Activated naive CD4-positive, alpha-beta T cell (primary cell): ENCODE results near the gene ZFYVE28.

ENCODE experiments used
- DNase-seq, 4 experiments: peaks; one replicate each; lab custom pipeline; 2025; lab: John Stamatoyannopoulos, UW

The ZFYVE28 gene

DNA sequence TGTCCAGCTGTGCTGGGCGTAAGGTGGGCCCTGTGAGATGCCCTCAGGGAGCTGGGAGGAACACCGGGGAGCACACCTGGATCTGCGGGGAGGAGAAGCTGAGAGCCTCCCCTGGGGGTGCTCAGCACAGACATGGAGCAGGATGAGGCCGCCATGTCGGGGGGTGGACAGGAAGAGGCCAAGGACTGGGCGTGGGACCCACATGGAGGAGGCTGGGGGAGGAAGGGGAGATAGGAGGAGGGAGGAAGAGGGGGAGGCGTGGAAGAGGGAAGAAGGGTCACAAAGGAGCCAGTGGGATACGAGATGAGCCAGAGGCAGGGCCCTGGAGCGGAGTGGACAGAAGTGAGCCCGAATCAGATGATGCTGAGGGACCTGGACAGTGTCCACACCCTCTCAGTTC, 66.3 kb downstream of the ZFYVE28 start:
- DNase-seq: no peak

DNA sequence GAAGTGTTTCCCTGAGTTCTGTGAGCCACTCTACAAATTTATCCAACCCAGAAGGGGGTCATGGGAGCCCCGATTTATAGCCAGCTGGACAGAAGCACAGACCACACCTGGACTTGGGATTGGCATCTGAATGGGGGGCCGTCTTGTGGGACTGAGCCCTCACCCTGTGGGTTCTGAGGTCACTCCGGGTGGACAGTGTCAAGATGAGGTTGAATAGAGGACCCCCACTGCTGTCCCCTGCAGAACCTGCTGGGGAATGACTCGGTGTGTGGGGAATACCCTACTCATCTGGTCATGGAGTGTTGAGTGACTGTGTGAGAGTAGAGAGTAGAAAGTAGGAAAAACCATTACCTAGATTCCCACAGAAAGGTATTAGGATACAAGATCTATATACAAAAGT, 67.5 kb downstream of the ZFYVE28 start:
- DNase-seq: no peak

DNA sequence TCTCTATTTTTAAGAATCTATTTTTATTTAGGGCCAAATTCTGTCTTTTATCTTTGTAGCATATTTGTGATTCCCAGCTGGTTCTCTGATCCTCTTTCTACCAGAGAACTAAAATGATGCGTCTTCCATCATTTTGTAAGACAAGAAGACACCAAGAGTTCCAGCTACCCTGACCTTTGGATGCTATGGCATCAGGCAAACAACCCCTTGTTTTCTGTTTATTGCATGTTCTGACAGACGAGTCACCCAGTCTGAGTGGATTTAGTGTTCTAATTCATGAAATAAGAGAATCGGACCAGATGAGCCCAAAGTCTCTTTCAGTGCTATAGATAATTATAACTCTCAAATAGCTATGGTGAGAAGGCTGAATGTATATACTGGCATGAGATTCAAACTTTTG, 69.7 kb downstream of the ZFYVE28 start:
- no peak for DNase-seq

DNA sequence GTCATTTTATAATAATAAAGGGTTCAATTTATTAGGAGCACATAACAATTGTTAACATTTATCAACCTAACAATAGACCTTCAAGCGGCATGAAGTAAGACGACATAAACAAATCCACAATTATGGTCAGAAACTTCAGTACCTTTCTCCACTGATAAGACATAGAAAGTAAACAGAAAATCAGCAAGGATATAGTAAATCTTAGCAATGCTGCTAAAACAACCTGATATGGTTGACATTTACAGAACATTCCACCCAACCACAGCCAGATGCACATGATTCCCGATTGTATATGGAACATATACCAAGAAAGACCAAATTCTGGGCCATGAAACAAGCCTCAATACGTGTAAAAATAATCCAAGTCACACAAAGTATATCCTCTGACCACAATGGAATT, 71.3 kb downstream of the ZFYVE28 start:
- DNase-seq: no peak

DNA sequence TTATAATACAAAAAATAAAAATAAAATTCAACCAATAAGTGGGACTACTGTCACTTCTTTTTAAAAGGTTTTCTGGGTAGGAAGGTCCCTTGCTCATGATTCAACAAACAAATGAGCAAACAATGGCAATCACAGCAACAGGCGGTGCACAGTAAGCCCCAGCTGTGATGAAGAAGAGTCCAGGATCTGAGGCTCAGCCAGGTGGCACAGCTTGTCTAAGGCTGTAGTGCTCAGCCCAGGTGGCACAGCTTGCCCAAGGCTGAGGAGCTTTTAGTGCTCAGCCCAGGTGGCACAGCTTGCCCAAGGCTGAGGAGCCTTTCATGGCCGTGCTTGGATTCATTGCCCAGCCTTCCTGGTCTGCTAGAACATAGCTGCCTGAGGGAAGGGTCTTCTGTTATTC, 75.0 kb downstream of the ZFYVE28 start:
- DNase-seq: no peak

DNA sequence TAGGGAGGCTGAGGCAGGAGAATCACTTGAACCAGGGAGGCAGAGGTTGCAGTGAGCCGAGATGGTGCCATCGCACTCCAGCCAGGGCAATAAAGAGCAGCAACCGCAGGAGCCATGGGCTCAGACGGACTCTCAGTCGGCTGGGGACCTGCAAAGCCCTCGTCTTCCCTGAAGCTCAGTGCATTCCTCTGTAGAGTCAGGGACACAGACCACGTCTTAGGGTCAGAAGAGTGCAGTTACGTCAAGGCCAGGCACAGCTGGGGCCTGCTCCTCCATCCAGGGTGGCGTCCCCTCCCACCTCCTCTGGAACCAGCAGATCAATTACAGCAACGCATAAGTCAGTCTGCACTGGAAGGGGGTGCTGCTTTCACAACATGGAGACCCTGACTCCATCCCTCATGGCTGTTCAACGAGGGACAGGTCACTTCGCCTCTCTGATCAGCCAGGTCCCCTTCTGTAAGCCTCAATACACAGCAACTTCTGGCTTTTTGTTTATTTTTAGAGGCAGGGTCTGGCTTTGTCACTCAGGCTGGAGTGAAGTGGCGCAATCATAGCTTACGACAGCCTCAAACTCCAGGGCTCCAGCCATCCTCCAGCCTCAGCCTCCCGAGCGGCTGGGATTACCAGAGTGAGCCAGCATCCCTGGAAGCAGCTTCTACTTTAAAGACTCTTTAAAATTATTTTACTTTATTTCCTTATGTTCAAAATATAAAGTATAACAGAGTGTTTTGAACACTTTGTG, 76.4 kb downstream of the ZFYVE28 start:
- no peak for DNase-seq

DNA sequence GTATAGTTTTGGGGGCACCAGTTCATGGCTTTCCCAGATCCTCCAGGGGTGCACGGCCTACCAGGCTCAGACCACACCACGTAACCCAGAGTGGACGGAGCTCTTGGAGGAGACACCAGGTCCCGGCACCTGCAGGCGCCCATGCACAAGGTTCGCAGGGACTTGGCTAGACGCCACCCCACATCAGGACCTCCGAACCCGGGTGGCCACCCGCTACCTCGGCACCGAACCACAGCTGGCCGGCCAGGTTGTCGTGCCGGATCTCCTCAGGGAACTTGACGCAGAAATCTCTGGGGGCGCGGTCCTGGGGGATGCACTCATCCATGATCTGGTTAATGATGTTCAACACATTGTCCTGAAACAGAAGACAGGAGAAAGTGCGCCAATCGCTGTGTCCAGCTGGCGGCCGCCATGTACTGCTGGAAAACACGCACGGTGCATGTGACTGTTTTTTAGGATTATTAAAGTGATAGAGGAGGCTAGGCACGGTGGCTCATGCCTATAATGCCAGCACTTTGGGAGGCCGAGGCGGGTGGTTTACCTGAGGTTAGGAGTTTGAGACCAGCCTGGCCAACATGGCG, 77.1 kb downstream of the ZFYVE28 start:
- no peak for DNase-seq

DNA sequence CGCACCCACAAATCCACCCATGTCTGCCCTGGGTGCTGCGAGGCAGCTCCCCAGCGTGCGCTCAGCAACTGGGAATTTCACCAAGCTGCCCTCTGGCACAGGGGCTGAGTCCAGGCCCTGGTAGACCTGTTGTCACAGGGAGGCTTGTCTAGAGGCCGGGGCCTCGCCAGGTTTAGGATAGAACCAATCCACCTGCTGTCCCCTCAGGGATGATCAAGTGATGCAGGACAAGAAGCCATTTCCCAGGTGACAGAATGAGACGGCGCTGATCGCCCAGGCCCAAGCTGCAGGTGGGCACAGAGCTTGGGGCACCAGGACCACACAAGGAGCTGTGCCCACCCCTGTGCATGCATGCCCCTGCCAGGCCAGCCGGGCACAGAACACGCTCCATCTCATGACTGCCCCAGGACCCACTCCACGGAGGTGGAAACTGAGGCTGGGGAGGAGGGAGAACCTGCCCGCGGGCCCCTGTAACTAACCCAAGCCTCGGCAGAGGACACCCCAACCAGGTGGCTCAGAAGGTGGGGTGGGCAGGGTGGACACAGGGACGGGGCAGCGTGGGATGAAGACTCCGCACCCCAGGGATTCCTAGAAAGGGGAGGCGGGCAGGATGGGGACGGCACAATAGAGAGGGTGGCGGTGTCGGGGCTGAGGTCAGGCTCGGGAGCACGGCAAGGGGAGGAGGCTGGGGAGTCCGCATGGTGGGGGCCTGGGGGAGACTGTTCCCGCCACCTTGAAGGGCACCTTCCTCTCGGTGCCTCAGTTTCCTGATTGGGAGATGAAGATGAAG, 78.0 kb downstream of the ZFYVE28 start:
- DNase-seq: no peak

DNA sequence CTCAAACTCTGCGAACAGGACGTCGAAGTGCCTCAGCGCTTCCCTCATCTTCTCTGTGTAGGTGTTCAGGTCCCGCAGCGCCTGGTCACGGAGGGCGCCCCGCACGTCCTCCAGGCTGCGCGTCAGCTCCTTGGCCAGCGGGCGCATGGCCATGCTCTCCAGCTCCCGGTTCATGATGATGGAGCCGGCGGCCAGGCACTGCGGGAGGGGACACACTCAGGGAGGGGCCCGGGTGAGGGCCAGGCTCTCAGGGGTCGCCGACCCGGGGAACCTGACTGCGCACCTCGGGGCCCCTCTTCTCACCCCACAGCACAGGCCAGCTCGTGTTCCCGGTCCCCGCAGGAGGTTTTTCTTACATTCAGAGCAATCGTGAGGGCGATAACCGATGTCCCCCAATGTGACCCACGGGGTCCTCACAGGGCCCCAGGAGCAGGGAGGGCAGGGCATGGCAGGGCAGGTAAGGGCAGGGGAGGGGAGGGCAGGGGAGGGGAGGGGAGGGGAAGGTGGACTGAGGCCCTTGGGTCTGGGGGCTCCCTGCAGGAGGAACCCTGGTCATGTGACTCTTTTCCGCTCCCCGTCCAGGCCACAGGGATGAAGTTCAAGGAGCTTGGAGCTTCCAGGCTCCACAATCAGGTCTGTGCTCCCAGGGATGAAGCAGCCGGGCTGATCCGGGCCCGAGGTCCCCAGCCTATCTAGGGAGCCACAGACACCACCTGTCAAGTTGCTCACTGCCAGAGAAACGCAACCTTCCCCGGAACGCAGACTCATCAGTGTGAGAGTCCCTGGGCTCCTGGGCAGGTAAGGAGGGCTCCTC, 78.8 kb downstream of the ZFYVE28 start:
- DNase-seq: no peak

DNA sequence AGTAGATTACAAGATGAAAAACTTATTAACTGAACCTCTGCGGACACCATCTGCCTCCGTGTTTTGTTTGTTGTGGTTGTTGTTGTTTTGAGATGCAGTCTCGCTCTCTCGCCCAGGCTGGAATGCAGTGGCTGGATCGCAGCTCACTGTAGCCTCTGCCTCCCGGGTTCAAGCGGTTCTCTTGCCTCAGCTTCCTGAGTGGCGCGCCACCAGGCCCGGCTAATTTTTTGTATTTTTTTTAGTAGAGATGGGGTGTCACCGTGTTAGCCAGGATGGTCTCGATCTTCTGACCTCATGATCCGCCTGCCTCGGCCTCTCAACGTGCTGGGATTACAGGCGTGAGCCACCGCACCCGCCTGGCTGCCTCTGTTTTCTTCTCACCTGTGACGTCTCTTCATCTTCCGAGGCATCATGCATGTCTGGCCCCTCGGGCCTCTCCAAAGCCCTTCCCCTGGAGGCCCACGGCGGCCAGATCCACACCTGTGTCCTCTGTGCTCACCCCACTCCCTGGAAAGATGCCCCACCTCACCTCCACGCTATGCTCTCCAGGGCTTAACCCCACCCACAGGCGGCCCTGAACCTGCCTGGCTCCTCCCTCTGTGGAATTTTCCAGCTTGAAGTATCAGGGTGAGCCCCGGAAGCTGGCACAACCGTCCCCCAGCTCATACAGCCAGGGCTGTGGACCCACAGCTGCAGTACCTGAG, 79.5 kb downstream of the ZFYVE28 start:
- DNase-seq: no peak

DNA sequence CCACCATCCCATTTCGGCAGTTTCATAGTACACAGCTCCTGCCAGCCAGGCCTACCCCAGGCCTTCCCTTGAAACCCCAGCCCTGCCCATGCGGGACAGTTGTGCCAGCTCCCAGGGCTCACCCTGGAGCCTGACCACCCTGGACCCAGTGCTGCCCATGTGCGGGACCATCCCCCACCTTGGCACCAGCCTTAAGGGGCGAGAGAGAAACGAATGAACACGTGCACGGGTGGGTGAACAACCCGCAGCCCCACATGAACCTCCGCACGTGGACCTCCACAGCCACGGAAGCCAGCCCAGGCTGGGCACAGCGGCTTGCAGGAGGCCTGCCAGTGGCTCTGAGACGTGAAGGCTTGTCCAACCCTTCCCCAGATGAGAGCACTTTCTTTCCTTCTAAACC, 80.5 kb downstream of the ZFYVE28 start:
- DNase-seq: no peak

DNA sequence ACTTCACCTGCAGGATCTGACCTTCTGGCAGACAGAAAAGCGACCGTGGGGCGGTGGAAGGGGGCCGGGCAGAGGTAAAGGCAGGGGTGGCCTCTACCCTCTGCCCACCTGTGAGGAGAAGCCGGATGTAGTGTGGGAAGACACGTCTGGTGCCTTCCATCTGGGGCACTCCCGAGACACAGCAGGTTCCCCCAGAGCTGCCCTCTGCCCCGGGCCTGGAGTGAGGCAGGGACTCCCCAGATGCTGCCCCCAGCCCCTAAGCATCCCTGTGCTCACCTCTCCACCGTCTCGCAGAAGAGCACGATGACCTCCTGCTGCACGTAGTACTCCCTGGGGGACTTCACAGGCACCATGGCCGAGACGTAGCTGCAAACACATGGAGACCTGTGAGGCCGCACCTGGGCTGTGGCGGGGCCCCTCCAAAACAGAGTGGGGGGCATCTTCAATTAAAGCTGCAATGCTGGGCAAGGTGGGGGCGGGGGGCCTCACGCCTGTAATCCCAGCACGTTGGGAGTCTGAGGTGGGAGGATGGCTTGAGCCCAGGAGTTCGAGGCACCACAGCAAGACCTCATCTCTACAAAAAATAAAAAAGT, 81.2 kb downstream of the ZFYVE28 start:
- DNase-seq: no peak

DNA sequence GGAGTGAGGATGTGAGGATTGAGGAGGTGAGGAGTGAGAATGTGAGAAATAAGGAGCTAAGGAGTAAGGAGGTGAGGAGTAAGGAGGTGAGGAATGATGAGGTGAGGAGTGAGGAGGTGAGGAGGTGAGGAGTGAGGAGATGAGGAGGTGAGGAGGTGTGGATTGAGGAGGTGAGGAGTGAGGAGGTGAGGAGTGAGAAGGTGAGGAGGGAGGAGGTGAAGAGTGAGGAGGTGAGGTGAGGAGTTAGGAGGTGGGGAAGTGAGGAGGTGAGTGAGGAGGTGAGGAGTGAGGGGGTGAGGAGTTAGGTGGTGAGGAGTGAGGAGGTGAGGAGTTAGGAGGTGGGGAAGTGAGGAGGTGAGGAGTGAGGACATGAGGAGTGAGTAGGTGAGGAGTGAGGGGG, 81.8 kb downstream of the ZFYVE28 start:
- DNase-seq: no peak

DNA sequence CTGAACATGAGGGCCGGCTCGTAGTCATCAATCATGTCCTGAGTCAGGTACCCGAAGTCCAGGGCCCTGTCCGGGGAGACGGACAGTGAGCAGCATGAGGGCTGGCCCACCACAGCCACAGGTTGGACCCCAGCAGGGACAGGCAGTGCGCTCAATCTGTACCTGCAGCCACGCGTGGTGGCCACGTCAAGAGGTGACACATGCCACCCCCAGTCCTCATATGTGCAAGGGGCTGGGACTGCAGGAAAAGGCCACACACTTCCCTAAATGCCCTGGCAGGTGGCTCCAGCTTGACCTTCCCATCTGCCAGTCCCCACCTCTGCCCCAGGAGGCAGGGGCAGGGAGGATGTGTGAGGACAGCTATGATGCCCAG, 82.7 kb downstream of the ZFYVE28 start:
- DNase-seq: no peak

DNA sequence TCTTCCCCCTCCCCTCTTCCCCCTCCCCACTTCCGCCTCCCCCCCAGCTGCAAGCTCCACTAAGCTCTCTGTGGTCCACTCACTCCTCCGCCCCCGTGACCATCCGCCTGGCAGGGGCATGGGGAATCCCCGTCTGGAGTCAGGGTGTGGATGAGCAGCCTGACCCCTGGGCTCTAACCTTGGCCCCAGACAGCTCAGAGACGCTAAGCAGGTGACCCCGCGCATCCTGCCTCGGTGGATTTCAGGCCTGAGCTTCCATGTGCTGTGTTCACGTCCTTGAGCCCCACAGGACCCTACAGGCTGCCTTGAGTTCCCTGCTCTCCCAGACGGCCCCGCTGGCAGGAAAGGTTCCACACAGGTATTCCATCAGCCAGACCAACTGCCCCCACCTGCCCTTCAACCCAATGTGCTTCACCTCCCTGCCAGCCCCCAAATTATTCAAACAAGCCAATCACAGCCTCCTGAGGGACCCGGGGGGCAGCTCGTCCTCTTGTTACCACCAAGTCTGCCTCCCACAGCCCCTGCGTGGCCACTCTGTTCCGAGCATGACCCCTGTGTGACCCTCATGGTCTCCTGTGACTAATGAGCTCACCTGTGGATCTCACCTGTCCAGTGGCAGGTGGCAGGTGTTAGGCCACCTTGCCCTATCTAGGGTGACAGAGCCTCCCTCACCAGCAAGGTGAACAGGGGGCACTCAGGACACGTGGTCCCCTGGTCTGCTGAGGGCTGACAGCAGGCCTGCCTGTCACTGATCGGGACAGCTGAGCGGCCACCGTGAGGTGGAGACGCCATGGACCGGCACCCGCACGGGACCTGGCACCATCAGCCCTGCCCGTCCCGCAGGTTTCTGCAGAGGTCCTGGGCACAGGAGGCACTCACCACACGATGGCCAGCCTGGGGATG, 83.4 kb downstream of the ZFYVE28 start:
- DNase-seq: no peak

DNA sequence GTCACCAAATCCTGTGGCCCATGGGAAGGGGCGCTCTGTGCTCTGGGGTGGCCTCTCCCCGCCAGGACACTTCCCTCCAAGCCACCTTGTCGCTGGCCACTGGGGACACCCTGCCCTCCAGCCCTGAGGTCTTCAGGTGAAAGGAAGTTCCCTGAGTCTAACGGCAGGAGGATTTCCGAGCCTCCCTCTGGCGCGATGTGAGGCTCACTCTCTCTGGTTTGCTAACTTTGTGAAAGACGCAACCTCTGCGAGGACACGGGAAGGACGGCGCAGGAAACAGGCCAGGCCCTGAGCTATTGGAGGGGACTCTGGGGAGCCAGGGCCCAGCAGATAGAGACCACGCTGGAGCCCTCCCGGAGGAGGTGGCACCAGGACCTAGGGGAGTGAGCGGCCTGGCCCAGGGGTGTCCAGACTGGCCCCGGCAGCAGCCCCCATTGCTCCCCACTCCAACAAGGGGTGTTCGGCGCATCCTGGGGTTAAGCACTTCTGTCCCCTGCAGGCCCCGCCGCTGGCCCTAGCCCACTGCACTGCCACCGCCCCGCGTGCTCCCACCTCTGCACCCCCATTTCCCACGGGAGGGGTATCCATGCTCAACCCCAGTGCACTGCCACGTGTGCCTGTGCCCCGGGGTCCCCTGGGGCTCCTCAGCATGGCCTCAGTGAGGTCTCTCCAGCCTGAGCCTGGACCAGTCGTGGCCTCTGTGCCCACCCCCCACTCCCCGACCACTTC, 84.4 kb downstream of the ZFYVE28 start:
- DNase-seq: no peak

DNA sequence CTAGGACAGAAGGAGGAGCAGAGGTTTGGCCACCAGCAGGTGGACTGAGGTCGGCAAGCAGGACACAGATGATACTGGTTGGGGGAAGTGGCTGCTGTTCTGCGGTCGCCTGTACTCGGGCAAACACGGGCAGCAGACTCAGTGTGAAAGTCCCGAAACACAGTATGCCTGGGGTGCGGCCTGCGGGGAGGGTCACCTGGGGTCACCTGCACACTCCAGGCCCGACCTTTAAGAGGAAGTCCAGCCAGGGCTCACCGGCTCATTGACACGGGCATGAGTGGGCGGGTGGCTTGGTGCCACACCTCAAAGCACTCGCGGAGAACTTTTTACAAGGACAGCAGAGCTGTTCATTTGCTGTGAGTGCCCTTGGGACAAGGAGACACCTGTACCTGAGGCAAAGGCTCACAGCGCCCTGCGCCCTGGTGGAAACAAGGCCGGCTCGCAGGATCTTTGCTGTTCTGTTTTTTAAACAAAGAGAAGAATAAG, 85.0 kb downstream of the ZFYVE28 start:
- no peak for DNase-seq

DNA sequence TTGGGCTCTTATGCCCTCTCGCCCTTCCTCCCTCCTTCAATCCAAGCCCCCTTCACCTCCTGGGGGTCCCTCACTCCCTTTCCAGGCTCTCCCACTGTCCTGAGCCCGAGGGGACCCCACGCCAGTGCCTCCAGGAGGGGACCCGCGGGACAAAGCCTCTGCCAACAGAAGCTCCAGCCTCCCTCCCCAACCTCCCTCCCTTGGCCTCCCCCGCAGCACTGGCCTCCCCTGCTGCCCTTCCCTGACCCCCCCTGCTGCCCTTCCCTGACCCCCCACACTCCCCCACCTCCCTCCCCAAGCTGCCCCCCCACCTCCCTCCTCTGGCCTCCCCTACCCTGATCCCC, 85.5 kb downstream of the ZFYVE28 start:
- no peak for DNase-seq

DNA sequence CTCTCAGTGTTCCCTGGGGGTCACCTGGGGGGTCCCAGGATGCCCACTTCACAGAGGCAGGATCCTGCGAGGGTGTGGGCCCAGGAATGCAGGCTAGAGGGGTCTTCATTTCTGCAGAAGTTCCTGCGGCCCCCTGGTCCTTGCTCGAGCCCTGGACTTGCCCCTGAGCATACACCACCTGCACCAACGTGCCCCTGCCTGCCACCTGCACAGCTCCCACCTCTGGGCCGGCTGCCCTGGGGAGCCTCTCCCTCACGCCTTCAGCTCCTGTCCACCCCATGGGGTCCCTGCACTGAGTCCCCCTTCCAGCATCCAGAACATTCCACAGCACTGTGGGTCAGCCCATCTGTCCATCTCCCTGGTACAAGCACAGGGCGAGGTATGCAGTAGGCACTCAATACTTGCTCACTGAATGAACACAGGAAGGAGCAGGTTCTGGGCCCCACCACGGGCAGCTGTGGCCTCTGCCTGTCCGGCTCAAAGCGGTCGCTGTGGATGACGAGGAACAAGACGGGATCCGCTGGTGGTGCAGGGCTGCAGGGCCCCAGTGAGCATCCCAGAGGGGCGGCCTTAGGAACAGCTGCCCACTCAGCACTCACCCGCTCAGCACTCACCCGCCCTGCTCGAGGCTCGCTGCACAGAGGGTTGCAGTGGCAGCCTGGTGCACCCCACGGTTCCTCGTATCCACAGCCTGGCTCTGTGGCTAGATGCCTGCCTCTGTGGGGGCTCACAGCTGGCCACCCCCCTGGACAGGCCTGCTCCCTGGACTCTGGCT, 86.1 kb downstream of the ZFYVE28 start:
- DNase-seq: no peak
